Cardiac septum (tissue), 1 donor: Measurements from ENCODE around the gene DCT. TPM values are rescaled to one million over a fixed set of nuclear protein-coding genes. Genes with fewer than 3 reads are reported as not detected.
"Not testable (repeated sequence)": the region's sequence is repeated elsewhere in the genome, so short reads cannot be mapped to it uniquely, and the experiment has no call there.

ENCODE experiments used
- DNase-seq: peaks from one replicate; pipeline ENCODE4 v3.0.0-alpha.2; 2020; ENCODE audit warnings: low spot score
- intact Hi-C: fragments of 100-400 bp; cut with DNase I; formaldehyde crosslinking; loops from one replicate; pipeline ENCODE4 v1.14.0; 2022
- long read RNA-seq: library from polyadenylated mRNA; unstranded; transcript quantifications from one replicate; pipeline ENCODE4 v2.0.0, GENCODE V29; 2021
- total RNA-seq: library from RNA; stranded (reverse); fragmentation: NEBNext Ultra II Directional; extraction: Animal tissue kit (Norgen Biotek cat#: 25700); gene quantifications from one replicate; pipeline ENCODE4 v1.2.1, GENCODE V29; 2021
- donor health status: DM: no; HTN: no; CAD: no.

DCT gene
- 0.22 TPM for total RNA-seq
- long read RNA-seq = 0 reads

DNA sequence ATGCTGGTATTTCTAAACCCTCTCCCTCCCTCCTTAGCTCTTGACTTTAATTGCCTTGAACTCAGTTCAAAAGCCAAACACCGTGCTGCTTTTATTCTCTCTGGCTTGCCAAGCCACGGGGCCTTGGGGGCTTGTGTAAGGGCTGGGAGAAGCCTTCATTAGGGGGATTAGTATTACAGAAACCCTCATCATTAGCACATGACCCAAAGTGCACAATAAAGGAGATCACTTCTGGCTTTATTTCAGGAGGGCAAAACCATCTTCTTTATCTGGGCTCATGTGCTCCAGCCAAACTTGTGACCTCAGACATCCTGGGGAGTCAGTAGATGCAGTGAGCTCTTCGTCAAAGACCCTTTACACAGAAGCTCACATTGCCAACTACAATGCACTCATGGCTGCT lies at the start of gene DCT:
DCT (minus strand) TSS at position 67 of the 400 bp plus-strand sequence. CDS start 427 bp downstream, outside the sequence.
- no peak for DNase-seq
- intact Hi-C loops = loop anchor here (5.0 kb wide), 1 partner anchor 78 kb away; no protein-coding TSS in a partner anchor

DNA sequence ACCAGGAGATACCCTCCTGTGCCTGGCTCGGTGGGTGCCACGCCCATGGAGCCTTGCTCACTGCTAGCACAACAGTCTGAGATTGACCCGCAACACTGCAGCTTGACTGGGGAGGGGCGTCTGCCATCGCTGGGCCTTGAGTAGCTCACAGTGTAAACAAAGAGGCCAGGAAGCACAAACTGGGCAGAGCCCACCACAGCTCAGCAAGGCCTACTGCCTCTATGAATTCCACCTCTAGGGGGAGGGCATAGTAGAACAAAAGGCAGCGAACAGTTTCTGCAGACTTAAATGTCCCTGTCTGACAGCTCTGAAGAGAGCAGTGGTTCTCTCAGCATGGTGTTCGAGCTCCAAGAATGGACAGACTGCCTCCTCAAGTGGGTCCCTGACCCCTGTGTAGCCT lies 47.5 kb upstream of the DCT start:
- DNase-seq, intact Hi-C loops: not testable (repeated sequence)

DNA sequence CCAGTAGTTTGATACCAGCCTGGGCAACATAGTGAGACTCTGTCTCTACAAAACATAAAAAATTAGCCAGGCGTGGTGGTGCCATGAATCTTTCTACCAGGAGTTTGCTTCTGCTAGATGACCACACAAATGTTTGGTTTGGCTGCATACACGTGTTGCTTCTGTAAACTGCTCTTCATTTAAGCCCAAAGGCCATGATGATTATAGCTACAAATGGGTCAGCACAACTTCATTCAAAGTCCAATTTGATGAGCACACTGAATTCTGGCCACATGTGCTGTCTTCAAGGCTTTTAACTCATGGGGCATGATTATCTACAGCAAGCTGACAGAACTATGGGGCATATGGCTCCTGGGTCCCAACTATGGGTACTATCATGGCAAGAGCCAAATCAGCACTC lies 46.3 kb upstream of the DCT start:
- no peak for DNase-seq
- intact Hi-C loops = no loop called here

DNA sequence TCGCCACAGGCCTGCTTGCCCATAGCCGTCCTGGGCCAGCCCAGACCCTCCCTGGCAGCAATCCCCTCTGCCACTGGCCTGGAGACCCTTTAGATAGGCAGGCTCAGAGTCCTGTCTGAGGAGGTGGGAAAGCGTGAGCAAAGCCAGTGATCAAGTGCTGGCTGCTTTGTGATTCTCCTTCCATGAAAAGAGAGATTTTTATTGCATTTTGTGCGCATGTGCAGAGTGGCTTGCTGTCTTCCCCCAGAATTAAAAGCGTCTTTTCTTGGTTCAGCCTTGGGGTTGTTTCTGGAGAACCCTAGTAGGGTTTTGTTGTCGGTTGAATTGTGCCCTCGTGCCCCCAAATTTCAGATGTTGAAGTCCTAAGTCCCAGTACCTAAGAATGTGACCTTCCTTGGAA lies 44.9 kb upstream of the DCT start:
- DNase-seq = no peak
- intact Hi-C loops = no loop called here

DNA sequence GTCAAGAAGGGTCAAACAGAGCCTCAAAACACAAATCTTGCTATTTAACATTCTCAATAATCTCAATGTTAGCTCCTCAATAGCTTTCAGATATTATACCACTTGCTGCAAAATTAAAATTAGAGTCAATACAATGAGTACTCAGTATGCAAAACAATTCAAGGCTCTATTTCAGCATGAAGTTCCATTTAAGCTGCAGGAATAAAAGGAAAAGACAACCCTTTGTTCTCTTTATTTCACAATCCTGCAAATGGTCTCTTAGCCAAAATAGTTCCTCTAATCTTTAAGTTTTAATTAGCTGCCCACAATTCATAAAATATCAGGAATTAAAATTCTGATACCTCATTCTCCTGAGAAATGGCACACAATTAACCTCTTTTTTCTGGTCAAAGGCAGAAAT lies 40.5 kb upstream of the DCT start:
- DNase-seq = no peak
- intact Hi-C loops = no loop called here

DNA sequence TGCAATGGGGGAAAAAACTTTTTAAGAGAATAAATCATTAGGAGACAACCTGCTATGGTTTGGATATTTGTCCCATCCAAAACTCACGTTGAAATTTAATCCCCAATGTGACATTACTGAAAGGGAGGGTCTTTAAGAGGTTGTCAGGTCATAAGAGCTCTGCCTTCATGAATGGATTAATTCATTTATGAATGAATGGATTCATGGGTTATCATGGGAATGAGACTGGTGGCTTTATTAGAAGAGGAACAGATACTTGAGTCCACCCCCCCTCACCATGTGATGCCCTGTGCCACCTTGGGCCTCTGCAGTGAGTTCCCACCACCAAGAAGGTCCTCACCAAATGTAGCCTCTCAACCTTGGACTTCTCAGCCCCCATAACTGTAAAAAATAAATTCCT lies 37.0 kb upstream of the DCT start:
- no peak for DNase-seq
- intact Hi-C loops = no loop called here

DNA sequence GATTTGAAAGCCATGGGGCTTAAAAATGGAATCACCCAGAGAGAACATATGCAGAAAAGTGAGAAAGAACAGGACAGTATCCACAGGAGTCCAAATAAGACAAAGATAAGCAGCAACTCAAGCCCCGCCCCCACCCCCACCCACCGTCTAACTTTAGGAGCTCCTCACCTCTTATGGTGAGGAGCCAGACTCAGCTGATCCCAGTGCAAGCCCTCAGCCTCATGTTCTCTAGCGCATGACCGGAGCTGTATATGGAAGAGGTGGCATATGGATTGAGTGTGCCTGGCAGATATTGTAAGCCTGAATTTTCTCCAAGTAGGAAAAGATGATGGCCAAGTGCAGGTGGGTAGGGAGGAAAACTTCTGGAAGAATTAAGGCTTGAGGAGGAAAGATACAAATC lies 36.4 kb upstream of the DCT start:
- intact Hi-C loops = no loop called here
- no peak for DNase-seq

DNA sequence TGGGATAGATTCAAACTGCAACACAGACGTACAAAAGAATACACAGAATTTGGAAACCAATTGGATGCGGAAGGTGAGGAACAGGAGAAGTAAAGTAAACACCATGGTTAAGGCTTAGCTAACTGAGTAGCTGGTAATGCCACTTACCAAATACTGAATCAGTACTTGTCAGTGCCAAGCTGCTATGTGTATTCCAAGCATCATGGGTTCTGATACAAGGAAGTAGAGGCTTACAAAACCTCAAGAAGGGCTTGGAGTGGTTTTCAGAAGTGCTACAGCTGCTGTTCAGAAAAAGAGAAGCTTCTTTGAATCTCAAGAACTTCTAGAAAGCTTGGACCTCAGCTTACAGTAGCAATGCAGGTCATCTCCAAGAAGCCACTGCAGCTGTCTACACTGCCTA lies 35.9 kb upstream of the DCT start:
- intact Hi-C loops = no loop called here
- DNase-seq = no peak

DNA sequence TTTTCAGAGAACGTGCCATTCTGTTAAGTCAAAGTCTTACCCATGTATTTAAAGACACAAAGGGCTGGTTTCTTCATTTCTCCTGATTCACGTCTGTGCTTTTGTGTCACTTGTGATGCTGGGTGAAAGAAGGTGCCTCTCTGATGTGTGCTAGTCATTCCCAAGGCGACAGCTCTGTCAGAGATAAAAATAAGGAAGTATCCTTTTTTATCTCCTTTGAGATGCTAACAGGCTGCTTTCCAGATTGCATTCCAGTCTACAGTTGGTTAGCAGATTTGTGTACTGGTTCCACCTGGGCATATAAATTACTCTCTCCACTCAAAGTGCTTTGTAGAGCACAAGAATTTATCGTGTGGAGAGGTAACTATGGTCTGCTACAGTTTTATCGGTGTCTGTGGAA lies 33.5 kb upstream of the DCT start:
- intact Hi-C loops = no loop called here
- no peak for DNase-seq

DNA sequence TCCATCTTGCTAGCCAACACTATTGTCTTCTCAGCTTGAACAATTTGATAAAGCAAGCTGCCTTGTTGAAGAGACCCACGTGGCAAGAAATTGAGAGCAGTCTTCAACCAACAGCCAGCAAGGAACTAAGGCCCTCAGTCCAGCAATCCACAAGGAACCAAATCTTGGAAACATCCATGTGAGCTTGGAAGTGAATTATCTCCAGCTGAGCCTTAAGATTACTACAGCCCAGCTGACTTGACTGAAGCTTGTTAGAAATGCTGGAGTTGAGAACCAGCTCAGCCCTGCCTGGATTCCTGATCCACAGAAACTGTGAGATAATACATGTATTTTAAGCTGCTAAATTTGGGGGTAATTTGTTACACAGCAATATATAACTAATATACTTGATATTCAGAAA lies 26.2 kb upstream of the DCT start:
- no peak for DNase-seq
- intact Hi-C loops = no loop called here

DNA sequence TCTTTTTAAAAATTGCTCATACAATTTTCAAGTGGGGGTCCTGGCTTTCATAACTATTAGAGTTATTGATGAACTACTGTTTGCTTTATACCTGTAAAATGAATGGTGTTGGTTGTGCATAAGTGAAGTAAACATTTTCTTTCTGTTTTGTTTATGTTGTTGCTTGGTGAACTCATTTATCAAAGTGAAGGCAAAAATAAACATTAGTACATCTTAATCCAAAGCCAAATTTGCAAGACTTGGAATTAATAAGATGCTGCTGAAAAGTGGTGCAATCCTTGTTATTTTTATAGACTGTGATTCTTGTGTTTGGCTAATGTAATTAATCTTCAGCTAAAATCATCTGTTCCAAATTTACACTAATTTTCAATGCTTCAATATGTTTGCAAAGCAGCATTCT lies 24.4 kb upstream of the DCT start:
- intact Hi-C loops = no loop called here
- DNase-seq = no peak

DNA sequence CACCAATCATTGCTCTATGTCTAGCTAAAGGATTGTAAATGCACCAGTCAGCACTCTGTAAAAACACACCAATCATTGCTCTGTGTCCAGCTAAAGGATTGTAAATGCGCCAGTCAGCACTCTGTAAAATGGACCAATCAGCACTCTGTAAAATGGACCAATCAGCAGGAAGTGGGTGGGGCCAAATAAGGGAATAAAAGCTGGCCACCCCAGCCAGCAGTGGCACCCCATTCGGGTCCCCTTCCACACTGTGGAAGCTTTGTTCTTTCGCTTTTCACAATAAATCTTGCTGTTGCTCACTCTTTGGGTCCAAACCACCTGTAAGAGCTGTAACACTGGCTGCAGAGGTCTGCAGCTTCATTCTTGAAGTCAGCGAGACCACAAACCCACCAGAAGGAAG lies 19.3 kb upstream of the DCT start:
- intact Hi-C loops, DNase-seq: not testable (repeated sequence)

DNA sequence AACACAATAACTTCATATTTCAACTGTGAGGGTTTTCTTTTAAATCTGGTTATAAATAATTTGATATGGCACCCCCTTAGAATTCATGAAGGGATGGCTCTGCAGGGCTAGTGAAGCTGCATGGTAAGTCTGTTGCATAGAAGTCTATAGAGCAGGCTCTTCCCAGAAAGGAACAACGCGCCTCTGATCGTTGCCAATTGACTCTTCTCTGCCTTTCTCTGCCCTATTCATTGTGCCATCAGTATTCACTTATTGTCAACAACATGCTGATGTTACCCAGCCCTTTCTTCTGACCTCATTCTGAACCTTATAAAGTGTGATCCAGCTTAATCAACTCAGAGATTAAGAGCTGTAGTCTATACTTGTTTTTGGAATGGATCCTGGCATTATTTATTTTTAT lies 16.3 kb upstream of the DCT start:
- intact Hi-C loops = no loop called here
- no peak for DNase-seq

DNA sequence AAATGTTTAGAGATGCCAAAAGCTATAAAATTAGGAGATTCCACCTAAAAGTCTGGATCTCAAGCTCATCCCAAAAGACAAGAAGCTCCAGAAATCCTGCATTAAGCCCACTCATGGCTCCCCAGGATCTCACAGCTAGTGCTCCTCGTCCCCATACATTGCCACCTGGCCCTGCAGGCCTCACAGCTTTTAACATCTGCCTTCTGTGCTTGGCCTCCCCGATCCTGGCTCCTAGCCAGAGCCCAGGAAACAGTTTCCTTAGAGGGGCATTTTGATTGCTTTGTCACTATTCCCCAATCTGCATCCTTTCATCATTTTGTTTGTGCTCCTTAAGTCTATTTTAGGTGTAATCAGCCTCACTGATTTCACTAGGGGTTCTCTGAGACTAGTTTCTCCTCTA lies 14.5 kb upstream of the DCT start:
- DNase-seq = no peak
- intact Hi-C loops = no loop called here

DNA sequence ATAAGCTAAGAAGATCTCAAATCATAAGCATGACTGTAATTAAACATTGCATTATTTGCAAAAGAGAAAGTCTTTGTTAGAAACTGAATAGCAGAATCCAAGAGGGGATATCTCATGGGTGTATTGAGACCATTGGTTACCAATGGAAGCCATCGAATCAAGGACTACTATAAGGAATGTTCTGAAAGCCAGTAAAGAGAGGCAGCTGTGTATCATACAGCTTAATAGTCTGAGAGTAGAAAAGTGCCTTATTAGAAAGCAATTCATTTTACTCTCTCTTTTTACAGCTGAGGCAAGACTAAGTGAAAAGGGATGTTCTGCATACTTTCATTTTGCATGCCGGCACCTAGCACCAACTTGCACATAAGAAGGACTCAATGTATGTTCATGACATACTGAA lies 7.6 kb upstream of the DCT start:
- intact Hi-C loops = no loop called here
- DNase-seq = no peak

DNA sequence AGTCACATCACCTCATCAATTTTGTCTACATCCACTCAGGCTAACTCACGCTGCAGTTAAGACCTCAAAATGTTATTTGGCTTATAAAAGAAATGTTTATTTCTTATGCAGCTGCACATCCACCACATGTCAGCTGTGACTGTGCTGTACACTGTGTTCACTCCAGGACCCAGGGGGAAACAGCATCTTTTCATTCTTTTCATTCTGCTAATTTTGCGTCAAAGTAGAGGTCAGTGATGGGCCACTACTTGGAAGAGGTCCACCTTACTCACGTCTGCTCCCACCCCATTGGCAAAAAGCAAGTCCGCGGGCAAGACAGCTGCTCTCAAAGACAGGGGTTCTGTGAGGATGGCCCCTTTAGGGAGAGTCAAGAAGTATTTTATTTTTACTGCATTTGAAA lies 4.5 kb upstream of the DCT start:
- intact Hi-C loops = loop anchor here (5.0 kb wide), 1 partner anchor 73 kb away; no protein-coding TSS in a partner anchor
- DNase-seq = no peak

DNA sequence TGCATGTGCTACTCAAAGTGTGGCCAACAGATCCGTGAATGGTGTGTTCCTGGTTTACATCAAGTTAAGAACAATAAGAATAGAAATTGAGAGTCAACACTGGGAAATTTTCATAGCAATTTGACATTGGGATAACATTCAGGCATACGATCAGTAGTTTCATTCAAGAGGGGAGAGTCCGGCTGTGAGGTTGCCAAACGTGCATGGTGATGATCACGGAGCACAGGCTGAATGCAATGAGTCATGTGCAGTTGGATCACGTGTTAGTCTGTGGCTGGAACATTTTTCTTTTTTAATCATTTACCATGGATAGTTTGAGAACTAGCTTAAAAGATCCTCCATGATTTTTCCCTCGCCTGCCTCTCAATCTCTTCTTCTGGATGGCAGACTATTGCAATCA lies 2.5 kb upstream of the DCT start:
- no peak for DNase-seq
- intact Hi-C loops = loop anchor here (5.0 kb wide), 1 partner anchor 75 kb away; no protein-coding TSS in a partner anchor

DNA sequence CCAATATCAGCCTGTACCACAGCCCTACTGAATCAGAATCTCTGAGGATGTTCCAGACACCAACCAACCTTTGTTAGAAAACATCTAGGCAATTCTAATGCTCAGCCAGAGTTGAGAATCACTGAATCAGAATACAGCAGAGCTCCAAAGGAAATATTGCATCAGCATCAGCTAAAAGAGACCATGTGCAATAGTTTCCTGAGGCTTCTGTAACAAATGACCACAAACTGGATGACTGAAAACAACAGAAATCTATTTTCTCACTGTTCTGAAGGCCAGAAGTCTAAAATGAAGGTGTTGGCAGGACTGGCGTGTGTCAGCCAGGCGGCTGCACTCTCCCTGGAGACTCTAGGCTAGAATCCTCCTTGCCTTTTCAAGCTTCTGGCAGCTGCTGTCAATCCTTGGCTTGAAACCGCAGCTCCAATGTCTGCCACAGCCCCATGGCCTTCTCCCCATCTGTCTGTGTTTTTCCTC lies 1.2 kb upstream of the DCT start:
- no peak for DNase-seq
- intact Hi-C loops = loop anchor here (5.0 kb wide), 1 partner anchor 77 kb away; no protein-coding TSS in a partner anchor

DNA sequence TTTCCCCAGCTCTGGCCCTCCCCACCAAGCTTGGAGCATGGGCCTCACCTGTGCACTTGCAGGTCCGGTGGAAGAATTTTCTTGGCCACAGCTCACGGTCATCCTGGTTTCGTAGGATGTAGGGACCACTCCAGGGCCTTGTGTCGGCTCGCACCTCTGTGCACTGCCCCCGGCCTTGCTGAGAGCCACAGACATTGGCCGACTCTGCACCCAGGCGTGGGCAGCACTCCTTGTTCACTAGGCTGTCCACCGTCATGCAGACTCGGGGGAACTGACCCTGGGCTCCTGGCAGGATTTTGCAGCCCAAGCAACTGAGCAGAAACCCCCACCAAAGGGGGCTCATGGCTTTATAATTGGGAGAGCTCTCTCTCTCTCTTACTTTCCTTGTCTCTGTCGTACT lies 569 bp downstream of the DCT start:
- intact Hi-C loops = no loop called here
- DNase-seq = no peak

DNA sequence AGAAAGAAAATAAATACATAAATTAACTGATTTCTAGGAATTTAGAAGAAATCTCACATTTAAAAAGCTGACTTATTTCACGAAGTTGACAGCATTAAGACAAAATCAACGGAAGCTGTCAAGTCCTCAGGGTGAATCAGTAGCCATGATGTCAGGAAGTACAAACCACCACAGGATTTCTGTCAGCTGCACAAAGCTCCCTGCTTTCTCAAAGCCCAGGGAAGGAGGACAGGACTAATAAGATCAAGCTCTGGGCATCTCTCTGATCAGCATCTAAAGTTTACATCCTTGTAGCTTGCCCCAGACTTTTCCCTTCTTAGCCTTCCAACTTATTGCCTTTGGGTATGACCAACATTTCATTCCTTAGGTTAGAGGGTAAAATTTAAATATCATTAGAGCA lies 9.4 kb downstream of the DCT start:
- no peak for DNase-seq
- intact Hi-C loops = no loop called here

DNA sequence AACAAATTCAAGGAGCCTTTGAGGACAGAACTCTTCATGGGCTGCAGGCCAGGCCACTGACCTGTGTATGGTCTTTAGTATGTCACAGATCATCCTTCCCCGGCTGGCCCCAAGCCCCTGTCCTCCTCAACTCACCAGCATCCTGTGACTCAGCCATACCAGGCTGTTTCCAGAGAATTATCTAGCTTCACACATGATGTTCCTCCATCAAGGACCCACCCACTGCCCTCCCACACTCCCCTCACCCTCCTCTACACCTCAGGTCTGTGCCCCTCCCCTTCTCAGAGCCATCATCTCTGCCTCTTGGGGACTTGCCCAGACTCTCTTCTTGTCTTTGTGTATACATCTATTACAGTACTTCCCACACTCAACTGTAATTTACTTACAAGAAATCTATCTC lies 14.7 kb downstream of the DCT start:
- DNase-seq = no peak
- intact Hi-C loops = no loop called here

DNA sequence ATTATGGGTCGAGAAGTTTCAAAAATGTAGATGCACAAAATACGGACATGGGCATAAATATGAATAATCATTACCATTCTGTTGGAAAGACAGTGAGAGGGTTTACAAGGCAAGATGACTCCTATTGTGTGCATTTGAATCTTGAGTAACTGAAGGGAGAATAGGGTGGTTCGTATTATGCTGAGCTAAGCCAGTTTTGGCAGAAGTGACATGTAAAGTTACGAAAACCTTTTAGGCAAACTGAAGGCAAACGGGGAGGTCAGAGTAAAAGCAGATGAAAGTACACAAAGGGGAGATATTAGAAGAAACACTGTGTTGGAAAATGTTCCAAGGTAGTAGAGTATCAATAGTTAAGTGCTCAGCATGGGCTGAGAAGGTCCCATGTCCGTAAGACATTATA lies 16.8 kb downstream of the DCT start:
- no peak for DNase-seq
- intact Hi-C loops = no loop called here
